HEK293 (cell line): Measurements from ENCODE around the gene TCAF2.
"Not testable (repeated sequence)": the region's sequence is repeated elsewhere in the genome, so short reads cannot be mapped to it uniquely, and the experiment has no call there.

Source experiments
- SALL2 ChIP-seq: fragments of 450-650 bp; formaldehyde crosslinking; IDR thresholded peaks from 2 replicates; pipeline ENCODE4 v1.5.0; 2017; ENCODE audit warnings: missing biosample characterization, mild to moderate bottlenecking, missing genetic modification characterization, borderline replicate concordance
- ZNF501 ChIP-seq: fragments of 450-650 bp; formaldehyde crosslinking; IDR thresholded peaks from 2 replicates; pipeline ENCODE4 v1.5.1; 2016; ENCODE audit warnings: missing biosample characterization, missing genetic modification characterization
- ZNF529 ChIP-seq: fragments of 450-650 bp; formaldehyde crosslinking; IDR thresholded peaks from 2 replicates; pipeline ENCODE4 v1.5.1; 2017; ENCODE audit warnings: missing genetic modification characterization, missing biosample characterization; ENCODE audit not compliant: insufficient replicate concordance
- TF ChIP-seq, protein P1 (sequence below): fragments of 450-650 bp; formaldehyde crosslinking; IDR thresholded peaks from 2 replicates; pipeline ENCODE4 v1.5.0; 2017; ENCODE audit warnings: missing biosample characterization, missing genetic modification characterization, borderline replicate concordance
- TF ChIP-seq, protein P2 (sequence below): fragments of 450-650 bp; formaldehyde crosslinking; IDR thresholded peaks from 2 replicates; pipeline ENCODE4 v1.5.1; 2016; ENCODE audit warnings: missing biosample characterization, missing genetic modification characterization
- TF ChIP-seq, protein P3 (sequence below): fragments of 450-650 bp; formaldehyde crosslinking; IDR thresholded peaks from 2 replicates; pipeline ENCODE4 v1.5.1; 2016; ENCODE audit warnings: missing biosample characterization, missing genetic modification characterization

DNA sequence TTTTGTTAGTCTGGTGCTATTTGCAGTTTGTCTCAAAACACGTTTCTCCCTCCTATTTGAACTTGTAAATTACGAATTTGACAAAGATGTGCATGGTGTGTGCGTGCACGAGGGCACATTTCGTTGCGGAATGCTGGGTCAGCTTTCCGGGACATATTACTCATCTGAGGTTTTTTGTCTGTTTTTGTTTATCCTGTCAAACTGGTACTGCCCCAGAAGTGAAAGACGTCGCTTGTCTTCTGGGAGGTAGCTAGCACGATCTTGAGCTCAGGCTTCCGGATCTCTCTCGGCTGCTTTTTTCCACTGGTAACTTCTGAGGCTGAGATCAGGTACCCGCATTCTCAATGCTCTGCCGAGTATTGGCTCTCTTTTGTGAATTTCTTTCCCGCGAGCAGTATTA, 401 bp downstream of the TCAF2 start:
- TF ChIP-seq, protein P1, sequence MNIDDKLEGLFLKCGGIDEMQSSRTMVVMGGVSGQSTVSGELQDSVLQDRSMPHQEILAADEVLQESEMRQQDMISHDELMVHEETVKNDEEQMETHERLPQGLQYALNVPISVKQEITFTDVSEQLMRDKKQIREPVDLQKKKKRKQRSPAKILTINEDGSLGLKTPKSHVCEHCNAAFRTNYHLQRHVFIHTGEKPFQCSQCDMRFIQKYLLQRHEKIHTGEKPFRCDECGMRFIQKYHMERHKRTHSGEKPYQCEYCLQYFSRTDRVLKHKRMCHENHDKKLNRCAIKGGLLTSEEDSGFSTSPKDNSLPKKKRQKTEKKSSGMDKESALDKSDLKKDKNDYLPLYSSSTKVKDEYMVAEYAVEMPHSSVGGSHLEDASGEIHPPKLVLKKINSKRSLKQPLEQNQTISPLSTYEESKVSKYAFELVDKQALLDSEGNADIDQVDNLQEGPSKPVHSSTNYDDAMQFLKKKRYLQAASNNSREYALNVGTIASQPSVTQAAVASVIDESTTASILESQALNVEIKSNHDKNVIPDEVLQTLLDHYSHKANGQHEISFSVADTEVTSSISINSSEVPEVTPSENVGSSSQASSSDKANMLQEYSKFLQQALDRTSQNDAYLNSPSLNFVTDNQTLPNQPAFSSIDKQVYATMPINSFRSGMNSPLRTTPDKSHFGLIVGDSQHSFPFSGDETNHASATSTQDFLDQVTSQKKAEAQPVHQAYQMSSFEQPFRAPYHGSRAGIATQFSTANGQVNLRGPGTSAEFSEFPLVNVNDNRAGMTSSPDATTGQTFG (tag by site-specific recombination) = not testable (repeated sequence)
- TF ChIP-seq SALL2; ZNF501 (tag by site-specific recombination); ZNF529 (tag by site-specific recombination): not testable (repeated sequence)
- TF ChIP-seq, protein P2, sequence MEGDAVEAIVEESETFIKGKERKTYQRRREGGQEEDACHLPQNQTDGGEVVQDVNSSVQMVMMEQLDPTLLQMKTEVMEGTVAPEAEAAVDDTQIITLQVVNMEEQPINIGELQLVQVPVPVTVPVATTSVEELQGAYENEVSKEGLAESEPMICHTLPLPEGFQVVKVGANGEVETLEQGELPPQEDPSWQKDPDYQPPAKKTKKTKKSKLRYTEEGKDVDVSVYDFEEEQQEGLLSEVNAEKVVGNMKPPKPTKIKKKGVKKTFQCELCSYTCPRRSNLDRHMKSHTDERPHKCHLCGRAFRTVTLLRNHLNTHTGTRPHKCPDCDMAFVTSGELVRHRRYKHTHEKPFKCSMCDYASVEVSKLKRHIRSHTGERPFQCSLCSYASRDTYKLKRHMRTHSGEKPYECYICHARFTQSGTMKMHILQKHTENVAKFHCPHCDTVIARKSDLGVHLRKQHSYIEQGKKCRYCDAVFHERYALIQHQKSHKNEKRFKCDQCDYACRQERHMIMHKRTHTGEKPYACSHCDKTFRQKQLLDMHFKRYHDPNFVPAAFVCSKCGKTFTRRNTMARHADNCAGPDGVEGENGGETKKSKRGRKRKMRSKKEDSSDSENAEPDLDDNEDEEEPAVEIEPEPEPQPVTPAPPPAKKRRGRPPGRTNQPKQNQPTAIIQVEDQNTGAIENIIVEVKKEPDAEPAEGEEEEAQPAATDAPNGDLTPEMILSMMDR = not testable (repeated sequence)
- TF ChIP-seq, protein P3, sequence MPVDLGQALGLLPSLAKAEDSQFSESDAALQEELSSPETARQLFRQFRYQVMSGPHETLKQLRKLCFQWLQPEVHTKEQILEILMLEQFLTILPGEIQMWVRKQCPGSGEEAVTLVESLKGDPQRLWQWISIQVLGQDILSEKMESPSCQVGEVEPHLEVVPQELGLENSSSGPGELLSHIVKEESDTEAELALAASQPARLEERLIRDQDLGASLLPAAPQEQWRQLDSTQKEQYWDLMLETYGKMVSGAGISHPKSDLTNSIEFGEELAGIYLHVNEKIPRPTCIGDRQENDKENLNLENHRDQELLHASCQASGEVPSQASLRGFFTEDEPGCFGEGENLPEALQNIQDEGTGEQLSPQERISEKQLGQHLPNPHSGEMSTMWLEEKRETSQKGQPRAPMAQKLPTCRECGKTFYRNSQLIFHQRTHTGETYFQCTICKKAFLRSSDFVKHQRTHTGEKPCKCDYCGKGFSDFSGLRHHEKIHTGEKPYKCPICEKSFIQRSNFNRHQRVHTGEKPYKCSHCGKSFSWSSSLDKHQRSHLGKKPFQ (tag by site-specific recombination) = not testable (repeated sequence)
